ENCODE data around the gene SEMA3F.

The SEMA3F gene

GRCh38 chr3:50139308-50139707 is 15.8 kb upstream of the SEMA3F start:
- FAIRE-seq (no peak), DNase-seq (ENCODE audit: insufficient read length, low spot score) (no peak)
- TF ChIP-seq POU2F2 (IDR thresholded peaks at IDR 0.05; ENCODE audit: low read depth, low read length) (no peak), POLR2AphosphoS5 (IDR thresholded peaks at IDR 0.05; ENCODE audit: low read depth, low read length) (no peak), TAF1 (IDR thresholded peaks at IDR 0.05; ENCODE audit: low read depth, low read length) (no peak), POLR2A (IDR thresholded peaks at IDR 0.05; ENCODE audit: low read depth, low read length) (no peak), PAX5 (IDR thresholded peaks at IDR 0.05; ENCODE audit: insufficient read depth, low read length, severe bottlenecking) (no peak), SPI1 (IDR thresholded peaks at IDR 0.05; ENCODE audit: low read depth, low read length) (no peak)

GRCh38 chr3:50139718-50140423 is 15.3 kb upstream of the SEMA3F start:
- DNase-seq (ENCODE audit: insufficient read length, low spot score) (no peak), FAIRE-seq (no peak)
- no peak for TF ChIP-seq PAX5 (IDR thresholded peaks at IDR 0.05; ENCODE audit: insufficient read depth, low read length, severe bottlenecking)
- TF ChIP-seq POLR2AphosphoS5 (IDR thresholded peaks at IDR 0.05; ENCODE audit: low read depth, low read length) = no peak
- TF ChIP-seq TAF1 (IDR thresholded peaks at IDR 0.05; ENCODE audit: low read depth, low read length) = no peak
- no peak for TF ChIP-seq POU2F2 (IDR thresholded peaks at IDR 0.05; ENCODE audit: low read depth, low read length)
- TF ChIP-seq POLR2A (IDR thresholded peaks at IDR 0.05; ENCODE audit: low read depth, low read length) = no peak
- TF ChIP-seq SPI1 (IDR thresholded peaks at IDR 0.05; ENCODE audit: low read depth, low read length) = no peak

GRCh38 chr3:50140990-50141389 is 14.1 kb upstream of the SEMA3F start:
- DNase-seq (ENCODE audit: insufficient read length, low spot score) (no peak), FAIRE-seq (no peak)
- TF ChIP-seq TAF1 (IDR thresholded peaks at IDR 0.05; ENCODE audit: low read depth, low read length) = no peak
- TF ChIP-seq PAX5 (IDR thresholded peaks at IDR 0.05; ENCODE audit: insufficient read depth, low read length, severe bottlenecking) = no peak
- no peak for TF ChIP-seq POLR2AphosphoS5 (IDR thresholded peaks at IDR 0.05; ENCODE audit: low read depth, low read length)
- no peak for TF ChIP-seq POLR2A (IDR thresholded peaks at IDR 0.05; ENCODE audit: low read depth, low read length)
- TF ChIP-seq POU2F2 (IDR thresholded peaks at IDR 0.05; ENCODE audit: low read depth, low read length) = no peak
- TF ChIP-seq SPI1 (IDR thresholded peaks at IDR 0.05; ENCODE audit: low read depth, low read length) = no peak

- TF ChIP-seq TAF1 (IDR thresholded peaks at IDR 0.05; ENCODE audit: low read depth, low read length) (no peak), POLR2A (IDR thresholded peaks at IDR 0.05; ENCODE audit: low read depth, low read length) (no peak), PAX5 (IDR thresholded peaks at IDR 0.05; ENCODE audit: insufficient read depth, low read length, severe bottlenecking) (no peak), POU2F2 (IDR thresholded peaks at IDR 0.05; ENCODE audit: low read depth, low read length) (no peak), POLR2AphosphoS5 (IDR thresholded peaks at IDR 0.05; ENCODE audit: low read depth, low read length) (no peak), SPI1 (IDR thresholded peaks at IDR 0.05; ENCODE audit: low read depth, low read length) (no peak)
- FAIRE-seq = no peak
These were observed 8.7 kb upstream of the SEMA3F start for GRCh38 chr3:50146316-50146901.

GRCh38 chr3:50147016-50147415 is 8.1 kb upstream of the SEMA3F start:
- DNase-seq (ENCODE audit: insufficient read length, low spot score) (no peak), FAIRE-seq (no peak)
- TF ChIP-seq SPI1 (IDR thresholded peaks at IDR 0.05; ENCODE audit: low read depth, low read length) (no peak), POLR2A (IDR thresholded peaks at IDR 0.05; ENCODE audit: low read depth, low read length) (no peak), POU2F2 (IDR thresholded peaks at IDR 0.05; ENCODE audit: low read depth, low read length) (no peak), PAX5 (IDR thresholded peaks at IDR 0.05; ENCODE audit: insufficient read depth, low read length, severe bottlenecking) (no peak), TAF1 (IDR thresholded peaks at IDR 0.05; ENCODE audit: low read depth, low read length) (no peak), POLR2AphosphoS5 (IDR thresholded peaks at IDR 0.05; ENCODE audit: low read depth, low read length) (no peak)

More at GRCh38 chr3:50146316-50146901, 8.7 kb upstream of the SEMA3F start:
- no peak for DNase-seq (ENCODE audit: insufficient read length, low spot score)

- TF ChIP-seq POLR2A (IDR thresholded peaks at IDR 0.05; ENCODE audit: low read depth, low read length) (no peak), SPI1 (IDR thresholded peaks at IDR 0.05; ENCODE audit: low read depth, low read length) (no peak), PAX5 (IDR thresholded peaks at IDR 0.05; ENCODE audit: insufficient read depth, low read length, severe bottlenecking) (no peak), TAF1 (IDR thresholded peaks at IDR 0.05; ENCODE audit: low read depth, low read length) (no peak), POLR2AphosphoS5 (IDR thresholded peaks at IDR 0.05; ENCODE audit: low read depth, low read length) (no peak), POU2F2 (IDR thresholded peaks at IDR 0.05; ENCODE audit: low read depth, low read length) (no peak)
- no peak for DNase-seq (ENCODE audit: insufficient read length, low spot score)
- no peak for FAIRE-seq
These were observed 7.7 kb upstream of the SEMA3F start for GRCh38 chr3:50147447-50147846.

GRCh38 chr3:50147861-50148260 is 7.3 kb upstream of the SEMA3F start:
- no peak for TF ChIP-seq POLR2A (IDR thresholded peaks at IDR 0.05; ENCODE audit: low read depth, low read length)
- TF ChIP-seq PAX5 (IDR thresholded peaks at IDR 0.05; ENCODE audit: insufficient read depth, low read length, severe bottlenecking) = no peak
- TF ChIP-seq SPI1 (IDR thresholded peaks at IDR 0.05; ENCODE audit: low read depth, low read length) = no peak
- DNase-seq (ENCODE audit: insufficient read length, low spot score) (no peak), FAIRE-seq (no peak)

- DNase-seq (ENCODE audit: insufficient read length, low spot score) (no peak), FAIRE-seq (no peak)
- TF ChIP-seq POLR2A (IDR thresholded peaks at IDR 0.05; ENCODE audit: low read depth, low read length) (no peak), PAX5 (IDR thresholded peaks at IDR 0.05; ENCODE audit: insufficient read depth, low read length, severe bottlenecking) (no peak), POU2F2 (IDR thresholded peaks at IDR 0.05; ENCODE audit: low read depth, low read length) (no peak), POLR2AphosphoS5 (IDR thresholded peaks at IDR 0.05; ENCODE audit: low read depth, low read length) (no peak), TAF1 (IDR thresholded peaks at IDR 0.05; ENCODE audit: low read depth, low read length) (no peak), SPI1 (IDR thresholded peaks at IDR 0.05; ENCODE audit: low read depth, low read length) (no peak)
These were observed 4.7 kb upstream of the SEMA3F start for GRCh38 chr3:50150404-50150750.

- DNase-seq (ENCODE audit: insufficient read length, low spot score) (no peak), FAIRE-seq (no peak)
- TF ChIP-seq TAF1 (IDR thresholded peaks at IDR 0.05; ENCODE audit: low read depth, low read length) = no peak
- TF ChIP-seq POLR2AphosphoS5 (IDR thresholded peaks at IDR 0.05; ENCODE audit: low read depth, low read length) = no peak
- TF ChIP-seq PAX5 (IDR thresholded peaks at IDR 0.05; ENCODE audit: insufficient read depth, low read length, severe bottlenecking) = no peak
- no peak for TF ChIP-seq POU2F2 (IDR thresholded peaks at IDR 0.05; ENCODE audit: low read depth, low read length)
- no peak for TF ChIP-seq SPI1 (IDR thresholded peaks at IDR 0.05; ENCODE audit: low read depth, low read length)
- no peak for TF ChIP-seq POLR2A (IDR thresholded peaks at IDR 0.05; ENCODE audit: low read depth, low read length)
These were observed 4.0 kb upstream of the SEMA3F start for GRCh38 chr3:50150863-50151686.

All from GM12891 (cell line).